ENCODE results near the gene ACTL8. TPM values are rescaled to one million over a fixed set of nuclear protein-coding genes. Genes with fewer than 3 reads are reported as not detected.

The ACTL8 gene
- total and polyA plus RNA-seq, 11 donors = not detected

DNA sequence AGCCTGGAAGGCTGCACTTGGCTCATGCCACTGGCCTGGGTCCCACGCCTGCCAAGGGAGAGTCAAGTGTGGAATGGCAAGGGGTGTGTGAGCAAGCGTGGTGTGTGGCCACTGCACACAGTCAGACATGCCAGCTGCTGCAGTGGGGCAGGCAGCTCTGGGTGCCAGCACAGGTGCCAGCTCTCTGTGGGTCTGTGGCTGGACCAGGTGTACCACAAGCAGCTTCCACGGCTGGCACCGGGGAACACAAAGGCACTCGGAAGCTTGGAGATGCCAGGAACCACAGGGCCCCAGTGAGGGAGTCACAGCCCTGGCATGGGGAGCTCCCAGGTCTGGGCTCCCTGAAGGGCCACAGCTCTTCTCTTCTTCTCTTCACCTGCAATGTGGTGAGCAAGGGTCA lies 34.8 kb downstream of the ACTL8 start:
- WGBS, 4 donors = 78 to 95% (median 87%) methylated on average over 5 of the region's 5 CpGs
- Histone ChIP-seq H3K4me3 (no peak overlapping the region), H3K9me3 (no peaks in the 10 kb centered on the region), H3K36me3 (no peaks in the 10 kb centered on the region), H3K27me3 (peaks cover 0 to 11% (median 0%) of the 10 kb centered on the region in 9 donors), H3K4me1 (no peaks in the 10 kb centered on the region), H3K27ac (no peak overlapping the region)
- DNase-seq (no peak), ATAC-seq (no peak)
- intact Hi-C loops (cut with DNase I) = no loop called here
- no peak for TF ChIP-seq CTCF (IDR thresholded peaks at IDR 0.05)
- TF ChIP-seq POLR2A (IDR thresholded peaks at IDR 0.05) = no peak

DNA sequence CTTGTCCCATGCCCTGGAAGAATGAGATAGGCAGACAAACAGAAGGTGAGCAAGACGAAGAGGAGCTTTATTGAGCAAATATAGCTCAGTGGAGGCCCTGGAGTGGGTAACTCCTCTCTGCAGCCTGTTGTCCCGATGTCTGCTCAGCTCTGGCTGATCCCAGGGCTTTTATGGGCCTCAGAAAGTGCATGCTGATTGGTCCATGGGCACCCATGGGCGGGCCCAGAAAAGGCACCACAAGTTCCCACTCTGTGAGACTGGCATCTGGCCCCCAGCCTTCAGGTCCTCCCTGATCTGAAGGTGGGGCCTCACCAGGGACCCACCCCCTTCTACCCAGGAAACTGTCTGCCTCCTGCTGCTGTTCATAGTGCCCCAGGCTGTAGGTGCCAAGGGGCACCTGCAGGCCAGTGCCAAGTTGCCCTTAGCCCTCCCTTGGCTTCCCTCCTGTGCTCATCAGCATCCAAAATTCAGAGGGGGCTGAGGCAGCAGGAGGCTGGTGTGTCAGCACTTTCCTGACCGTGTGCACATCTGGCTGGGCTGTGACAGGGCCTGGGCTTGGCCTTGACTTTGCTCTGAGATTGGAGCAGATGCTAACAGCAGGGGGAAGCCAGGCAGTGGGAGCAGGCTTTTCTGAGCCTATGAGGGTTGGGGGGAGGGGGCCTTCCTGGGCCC lies 35.4 kb downstream of the ACTL8 start:
- H3K9me3 ChIP-seq = no peaks in the 10 kb centered on the region
- no peak for TF ChIP-seq POLR2A (IDR thresholded peaks at IDR 0.05)
- no peak for TF ChIP-seq CTCF (IDR thresholded peaks at IDR 0.05)
- peaks cover 0 to 11% (median 0%) of the 10 kb centered on the region in 9 donors for H3K27me3 ChIP-seq
- H3K36me3 ChIP-seq = no peaks in the 10 kb centered on the region
- no peak overlapping the region for H3K4me3 ChIP-seq
- no peak overlapping the region for H3K27ac ChIP-seq
- WGBS, 4 donors = 57 to 79% (median 74%) methylated on average over 4 of the region's 4 CpGs
- DNase-seq = no peak
- H3K4me1 ChIP-seq = no peaks in the 10 kb centered on the region
- intact Hi-C loops (cut with DNase I) = no loop called here
- no peak for ATAC-seq

DNA sequence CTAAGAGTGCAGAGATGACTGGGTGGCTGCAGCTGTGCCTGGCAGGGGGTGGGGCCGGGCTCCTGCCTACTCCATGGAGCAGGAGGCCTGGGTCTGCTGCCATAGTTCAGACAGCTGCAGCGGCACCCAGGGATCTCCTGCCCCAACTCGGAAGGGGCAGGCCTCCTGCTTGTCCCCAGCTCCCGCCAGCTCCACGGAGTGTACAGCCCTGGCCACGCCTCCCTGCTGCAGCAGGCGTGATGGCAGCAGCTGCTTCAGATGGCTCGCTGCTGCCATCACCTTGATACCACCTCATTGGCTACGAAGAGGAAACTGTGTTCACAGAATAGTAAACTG lies 35.9 kb downstream of the ACTL8 start:
- DNase-seq = no peak
- ATAC-seq = no peak
- Histone ChIP-seq H3K36me3 (no peaks in the 10 kb centered on the region), H3K9me3 (no peaks in the 10 kb centered on the region), H3K27me3 (peaks cover 0 to 11% (median 0%) of the 10 kb centered on the region in 9 donors), H3K27ac (no peak overlapping the region), H3K4me3 (no peak overlapping the region), H3K4me1 (no peaks in the 10 kb centered on the region)
- TF ChIP-seq POLR2A (IDR thresholded peaks at IDR 0.05) (no peak), CTCF (IDR thresholded peaks at IDR 0.05) (no peak)
- WGBS, 4 donors = 56 to 63% (median 59%) methylated on average over 8 to 9 of the region's 9 CpGs
- intact Hi-C loops (cut with DNase I) = no loop called here

- H3K4me3 ChIP-seq = no peak overlapping the region
- no peaks in the 10 kb centered on the region for H3K9me3 ChIP-seq
- H3K36me3 ChIP-seq = no peaks in the 10 kb centered on the region
- no peaks in the 10 kb centered on the region for H3K4me1 ChIP-seq
- WGBS, 4 donors = 62 to 88% (median 82%) methylated on average over 7 of the region's 7 CpGs
- intact Hi-C loops (cut with DNase I) = no loop called here
- TF ChIP-seq CTCF (IDR thresholded peaks at IDR 0.05) (no peak), POLR2A (IDR thresholded peaks at IDR 0.05) (no peak)
- peaks cover 0 to 11% (median 0%) of the 10 kb centered on the region in 9 donors for H3K27me3 ChIP-seq
- ATAC-seq = peak in 2 of 4 donors; percentile 43 to 49
- no peak for DNase-seq
- H3K27ac ChIP-seq = no peak overlapping the region
Observed at GRCh38 chr1:17791480-17791879, 36.3 kb downstream of the ACTL8 start.

Measured in heart left ventricle (tissue), 16 donors.